NCI-H1694 treated with DMSO at 0.1 percent for 48 hours (cell line): Measurements from ENCODE around the gene PLXNA2.

ENCODE experiments used
- DNase-seq: peaks from one replicate; lab custom pipeline; 2025; lab: John Stamatoyannopoulos, UW

The PLXNA2 gene

GRCh38 chr1:208042041-208042615 is 202.1 kb downstream of the PLXNA2 start:
- no peak for DNase-seq

GRCh38 chr1:208041505-208041904 is 202.7 kb downstream of the PLXNA2 start:
- DNase-seq = no peak

- DNase-seq = no peak
Measured at GRCh38 chr1:208040821-208041297, 203.3 kb downstream of the PLXNA2 start.

DNA sequence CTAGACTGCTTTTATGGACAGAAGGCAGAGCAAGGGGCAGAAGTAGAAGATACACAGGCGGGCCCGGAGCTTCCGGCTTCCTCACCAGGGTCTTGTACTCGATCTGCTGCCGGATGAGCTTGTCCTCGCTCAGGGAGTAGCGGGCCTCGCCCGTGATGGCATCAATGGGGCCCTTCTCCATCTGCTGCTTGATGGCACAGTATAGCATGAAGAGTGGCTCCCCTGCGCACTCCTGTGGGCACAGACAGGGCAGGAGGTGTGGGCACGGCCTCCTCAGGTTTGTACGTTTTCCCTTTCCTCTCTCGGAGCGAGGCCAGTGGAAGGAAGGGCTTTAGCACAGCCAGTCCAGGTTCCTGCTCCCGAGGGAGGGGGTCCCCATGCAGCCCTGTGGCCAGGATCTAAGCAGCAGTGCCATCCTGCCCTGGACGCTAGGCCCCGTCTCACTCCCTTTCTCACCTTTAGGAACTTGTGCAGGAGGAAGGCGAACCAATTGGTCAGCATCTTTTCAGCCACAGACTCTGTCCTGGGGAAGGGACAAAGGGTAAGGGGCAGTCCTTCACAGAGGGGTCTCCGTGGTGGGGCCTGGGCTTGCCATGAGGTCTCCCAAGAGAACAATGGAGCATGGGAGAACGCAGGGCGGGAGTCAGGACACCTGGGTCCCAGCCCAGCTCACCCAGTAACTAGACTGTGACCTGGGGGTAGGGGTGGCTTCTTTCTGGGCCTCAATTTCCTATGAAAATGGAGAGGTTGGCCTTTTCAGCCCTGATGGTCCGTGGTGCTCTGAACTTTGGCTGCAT is 204.4 kb downstream of the PLXNA2 start:
- no peak for DNase-seq

- DNase-seq = no peak
Measured at GRCh38 chr1:208038303-208038702, 205.9 kb downstream of the PLXNA2 start.

- DNase-seq = no peak
Measured at GRCh38 chr1:208036918-208037766, 207.0 kb downstream of the PLXNA2 start.

GRCh38 chr1:208036106-208036808 is 207.9 kb downstream of the PLXNA2 start:
- DNase-seq = no peak

DNA sequence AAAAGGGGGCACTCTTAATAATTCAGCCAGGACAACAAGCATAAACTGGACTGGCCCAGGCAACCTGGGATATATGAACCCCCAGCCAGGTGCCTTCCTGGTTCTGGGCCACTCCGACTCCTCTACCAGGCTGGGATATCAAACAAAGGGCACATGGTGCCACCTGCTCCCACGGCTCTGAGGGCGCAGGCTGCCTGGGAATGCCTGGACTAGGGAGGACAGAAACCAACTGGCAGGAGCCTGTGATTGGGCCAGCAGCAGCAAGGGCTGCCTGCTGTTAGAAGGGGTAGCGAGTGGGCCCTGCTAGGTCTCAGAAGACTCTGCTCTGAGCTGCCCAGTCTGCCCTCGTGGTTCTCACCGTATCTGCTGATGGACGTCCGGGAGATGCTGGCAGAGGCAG is 210.0 kb downstream of the PLXNA2 start:
- DNase-seq = no peak

GRCh38 chr1:208033236-208033635 is 210.9 kb downstream of the PLXNA2 start:
- no peak for DNase-seq

- no peak for DNase-seq
Measured at GRCh38 chr1:208031932-208032320, 212.3 kb downstream of the PLXNA2 start.

DNA sequence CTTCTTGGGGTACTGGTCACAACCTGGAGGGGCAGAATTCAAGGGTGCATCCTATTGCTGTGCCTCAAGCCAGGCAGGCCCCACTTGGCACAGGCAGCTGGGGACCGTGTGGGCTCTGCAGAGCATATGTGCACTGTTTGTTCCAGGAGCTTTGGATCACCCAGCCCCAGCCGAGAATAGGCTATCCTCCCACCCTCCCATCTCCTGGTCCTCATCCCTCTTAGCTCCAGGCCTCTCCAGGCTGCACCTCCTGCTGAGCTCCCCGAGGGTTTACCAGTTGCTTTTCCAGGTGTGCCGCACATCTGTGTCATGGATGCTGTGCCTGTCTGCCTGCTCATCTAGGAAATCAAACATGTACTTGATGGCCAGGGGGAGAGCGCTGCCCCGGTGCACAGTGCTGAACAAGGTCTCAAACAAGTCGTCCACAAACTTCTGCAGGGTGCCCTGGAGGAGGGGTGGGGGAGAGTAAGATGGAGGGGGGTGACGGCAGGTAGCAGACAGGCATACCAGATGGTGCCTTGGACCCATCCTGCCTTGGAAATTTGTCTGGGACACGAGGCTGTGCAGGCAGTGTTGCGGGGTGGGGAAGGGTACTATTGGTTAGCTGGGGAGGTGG is 212.8 kb downstream of the PLXNA2 start:
- peak; percentile 34 for DNase-seq

GRCh38 chr1:208030288-208031091 is 213.7 kb downstream of the PLXNA2 start:
- peak; percentile 70 for DNase-seq

DNA sequence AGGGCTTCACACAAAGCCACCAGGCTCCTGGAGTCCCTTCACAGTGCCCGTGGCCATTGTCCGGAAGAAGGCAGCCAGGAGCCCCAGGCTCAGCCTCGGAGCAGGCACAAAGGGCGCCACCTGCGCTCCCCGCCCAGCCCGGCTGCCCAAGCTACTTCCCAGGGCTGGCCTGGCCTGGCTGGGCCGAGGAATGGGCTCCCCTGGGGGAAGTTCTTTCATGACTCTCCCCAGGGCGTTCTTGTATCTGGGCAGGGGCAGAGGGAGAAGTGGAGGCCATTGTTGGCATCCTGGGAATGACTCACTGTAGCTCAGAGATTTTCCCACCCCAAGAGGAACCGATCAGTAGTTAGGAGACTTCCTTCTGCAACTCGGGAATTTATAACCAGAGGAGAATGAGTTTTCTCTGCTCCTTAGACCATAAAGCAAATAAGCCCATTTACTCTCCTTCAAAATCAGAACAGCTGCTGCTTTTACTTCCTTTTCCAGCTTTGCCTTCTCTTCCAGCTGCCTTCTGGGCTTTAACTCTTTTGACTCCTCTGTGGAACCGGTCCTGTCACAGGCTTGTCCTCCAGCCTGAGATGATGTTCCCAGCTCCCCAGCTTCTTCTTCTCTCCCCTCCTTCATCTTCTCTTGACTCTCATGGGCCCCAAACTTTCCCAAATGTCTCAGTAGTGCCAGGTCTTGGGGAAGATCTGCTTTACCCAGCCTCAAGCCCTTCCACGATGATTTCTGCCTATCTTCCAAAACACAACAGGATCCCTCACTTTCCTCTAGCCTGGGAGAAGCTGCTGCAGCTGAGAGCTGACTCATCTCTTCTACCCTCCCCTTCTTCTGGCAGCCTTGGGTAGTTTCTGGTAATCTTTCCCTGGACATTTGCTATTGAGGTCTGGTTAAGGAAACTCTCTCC is 214.6 kb downstream of the PLXNA2 start:
- DNase-seq = peak; percentile 22

- no peak for DNase-seq
Measured at GRCh38 chr1:208028526-208028925, 215.7 kb downstream of the PLXNA2 start.

DNA sequence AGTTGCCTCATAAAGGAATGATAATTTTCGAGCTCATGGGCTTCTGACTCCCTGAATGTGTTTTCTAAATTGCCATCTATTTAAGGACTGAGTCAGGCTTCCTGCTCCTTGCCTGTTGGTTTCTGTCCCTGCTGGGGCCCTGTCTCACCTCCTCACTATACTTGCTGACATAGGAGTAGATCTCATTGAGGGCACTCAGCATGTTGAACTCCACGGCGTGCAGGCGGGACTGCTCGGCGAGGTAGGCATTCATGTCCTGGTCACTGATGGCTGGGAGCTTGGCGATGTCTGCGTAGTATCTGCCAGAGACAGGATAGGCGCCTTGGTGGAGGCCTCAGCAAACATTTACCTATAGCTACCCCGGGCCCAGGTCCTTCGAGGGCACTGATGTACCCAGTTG is 216.3 kb downstream of the PLXNA2 start:
- DNase-seq = no peak

GRCh38 chr1:208026880-208027438 is 217.2 kb downstream of the PLXNA2 start:
- no peak for DNase-seq

- DNase-seq = no peak
Measured at GRCh38 chr1:208025031-208025430, 219.2 kb downstream of the PLXNA2 start.

DNA sequence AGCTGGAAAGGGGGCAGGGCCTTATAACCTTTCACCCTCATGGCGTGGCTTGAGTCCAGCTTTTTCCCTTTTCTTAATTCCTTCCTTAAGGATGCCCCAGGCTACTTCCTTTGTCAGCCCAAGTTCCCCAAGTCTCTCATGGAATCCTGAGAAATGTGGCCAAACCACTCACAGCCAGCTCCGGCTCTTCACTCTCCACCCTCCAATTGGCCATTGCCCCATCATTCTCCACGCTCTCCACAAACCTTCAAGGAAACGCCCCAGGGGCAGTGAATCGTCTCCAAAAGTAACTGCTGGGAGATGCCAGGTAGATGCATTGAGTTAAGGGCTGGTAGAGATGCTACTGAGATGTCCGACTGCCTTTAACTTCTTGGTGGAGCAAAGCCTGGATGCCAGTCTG is 219.8 kb downstream of the PLXNA2 start:
- DNase-seq = no peak

DNA sequence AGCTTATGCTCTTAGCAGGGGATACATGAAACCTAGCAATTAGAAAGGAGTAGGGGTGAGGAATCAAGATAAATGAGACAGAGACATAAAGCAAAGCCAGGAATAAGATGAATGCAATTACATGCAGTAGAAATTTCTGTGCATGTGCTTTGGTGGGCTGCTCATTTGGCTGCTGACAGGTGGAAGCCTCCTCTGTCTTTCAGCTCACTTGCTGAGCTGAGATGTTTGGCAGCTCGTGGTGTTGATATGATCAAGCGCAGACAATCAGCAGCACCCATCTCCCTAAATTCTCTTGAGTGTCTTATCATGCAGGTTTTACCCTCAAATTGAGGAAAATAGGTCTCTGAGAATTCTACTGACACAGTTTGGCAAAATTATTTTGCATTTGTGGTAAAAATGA is 224.9 kb downstream of the PLXNA2 start:
- DNase-seq = no peak
